ENCODE data around the gene SDCCAG8.
A peak's percentile ranks its signal among the peaks of the same experiment; 100 is the strongest.

The SDCCAG8 gene

DNA sequence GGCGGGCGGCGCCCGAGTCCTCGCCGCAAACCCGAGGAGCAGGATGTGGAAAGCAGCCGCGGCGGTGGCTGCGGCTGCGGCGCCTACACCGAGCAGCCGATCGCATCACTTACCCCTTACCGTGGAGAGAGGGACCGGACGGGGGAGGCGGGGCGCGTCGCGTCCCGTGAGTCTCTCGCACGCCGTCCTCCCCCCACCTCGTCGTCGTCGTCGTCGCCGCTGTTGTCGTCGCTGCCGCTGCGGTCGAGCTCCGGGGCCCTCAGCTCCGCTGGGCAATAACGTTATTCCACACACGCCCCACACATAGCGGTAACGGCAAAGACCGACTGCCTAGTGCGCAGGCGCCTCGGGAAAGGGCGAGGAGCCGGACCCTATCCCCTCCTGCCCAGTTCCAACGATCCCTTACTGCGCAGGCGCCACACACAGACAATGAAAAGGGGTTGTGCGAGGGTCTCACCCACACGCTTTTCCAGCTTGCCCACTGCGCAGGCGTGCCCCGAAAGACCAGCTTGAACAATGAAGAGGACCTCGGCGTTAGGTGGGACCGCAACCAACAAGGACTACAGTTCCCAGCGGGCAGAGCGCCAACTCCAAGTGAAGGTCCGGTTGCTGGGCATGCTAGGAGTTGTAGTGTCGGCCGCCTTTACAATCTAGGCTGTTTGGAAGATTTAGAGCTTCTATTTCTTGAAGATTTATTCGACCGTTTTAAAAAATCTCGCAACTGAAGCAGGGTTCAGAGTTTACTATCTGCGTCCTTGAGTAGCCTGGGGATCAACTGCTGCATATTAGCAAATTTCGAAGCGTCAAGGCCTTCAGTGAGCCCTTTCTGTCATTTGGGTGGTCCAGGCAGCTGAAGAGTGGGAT, 682 bp upstream of the SDCCAG8 start, which contains the start of gene CEP170:
Gene CEP170 (minus strand): TSS at position 355 of the 864 bp plus-strand sequence. CDS start 30,001 bp downstream, outside the sequence.
- DNase-seq: peak; percentile 99

- DNase-seq: no peak
Measured at GRCh38 chr1:243256590-243256989, 749 bp downstream of the SDCCAG8 start.

DNA sequence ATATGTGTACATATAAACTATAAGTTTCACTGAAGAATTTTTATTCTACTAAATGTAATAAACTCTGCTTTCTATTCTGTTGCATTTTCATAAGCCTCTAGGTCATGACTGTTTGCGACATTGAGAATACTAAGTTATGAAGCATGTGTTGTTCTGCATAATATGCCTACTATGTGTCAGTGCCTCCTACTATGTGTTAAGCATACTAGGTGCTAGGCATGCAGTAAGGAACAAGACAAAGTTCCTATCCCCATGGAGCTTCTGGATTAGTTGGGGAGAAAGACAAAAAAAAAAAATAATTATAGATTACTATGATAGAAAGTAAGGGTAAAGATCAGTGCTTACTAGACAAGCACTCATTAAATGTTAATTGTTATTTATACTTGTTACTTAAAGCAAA, 1.3 kb downstream of the SDCCAG8 start:
- no peak for DNase-seq

DNA sequence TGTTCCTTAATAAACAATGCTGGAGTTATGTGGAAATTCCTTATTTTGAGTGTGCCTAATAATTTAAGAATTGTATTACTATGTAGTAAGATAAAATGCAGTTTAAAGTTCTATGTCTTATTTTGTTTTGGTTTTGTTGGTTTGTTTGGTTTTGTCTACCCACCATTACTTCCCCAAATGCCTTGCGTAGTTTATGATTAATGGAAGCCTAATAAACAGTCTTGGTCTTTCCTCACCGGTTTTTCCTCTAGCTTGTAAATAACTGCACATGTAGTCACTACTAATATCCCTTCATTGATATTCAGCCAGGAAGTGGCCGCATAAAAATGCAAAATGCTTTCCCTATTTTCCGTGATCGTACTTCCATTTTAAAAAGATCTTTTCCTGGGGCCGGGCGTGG, 2.9 kb downstream of the SDCCAG8 start:
- DNase-seq: no peak

GRCh38 chr1:243260221-243260880, 4.5 kb downstream of the SDCCAG8 start:
- no peak for DNase-seq

DNA sequence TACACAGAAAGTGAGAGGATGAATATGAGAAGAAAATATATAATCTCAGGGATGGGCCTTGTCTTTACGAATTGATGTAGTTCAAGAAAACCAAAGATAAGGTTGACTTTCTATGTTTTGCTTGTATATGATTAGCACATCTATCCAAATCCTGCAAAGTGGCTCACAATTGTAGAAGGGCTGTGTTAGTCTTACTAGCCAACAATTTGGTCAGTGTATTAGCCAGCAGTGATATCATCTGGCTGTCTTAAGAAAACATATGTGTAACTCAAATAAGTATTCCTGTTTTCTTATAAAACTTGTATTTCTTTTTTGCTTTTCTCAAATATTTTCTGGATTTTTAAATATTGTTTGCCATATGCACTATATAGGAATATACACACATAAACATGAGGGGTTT, 5.5 kb downstream of the SDCCAG8 start:
- no peak for DNase-seq

DNA sequence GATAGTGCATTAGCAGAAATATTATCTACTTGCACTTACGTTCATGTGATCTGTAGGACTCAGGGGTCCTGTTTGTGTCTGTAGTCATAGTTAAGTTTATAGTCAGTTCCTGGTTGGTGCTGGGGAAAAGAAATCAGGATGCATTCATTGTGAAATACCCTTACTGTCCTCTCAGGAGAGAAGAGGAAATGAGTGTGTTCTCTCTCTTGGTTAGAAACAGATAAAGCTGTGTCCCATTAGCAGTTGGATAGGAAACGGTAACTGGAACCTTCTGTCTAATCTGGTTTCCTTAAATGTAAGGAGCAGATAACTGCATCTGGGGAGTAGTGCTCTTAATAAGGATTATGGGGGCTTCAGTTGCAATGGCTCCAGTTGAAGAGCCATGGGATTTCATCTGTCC, 8.9 kb downstream of the SDCCAG8 start:
- no peak for DNase-seq

- DNase-seq: no peak
Measured at GRCh38 chr1:243266231-243266630, 10.4 kb downstream of the SDCCAG8 start.

GRCh38 chr1:243267471-243267880, 11.6 kb downstream of the SDCCAG8 start:
- DNase-seq: no peak

DNA sequence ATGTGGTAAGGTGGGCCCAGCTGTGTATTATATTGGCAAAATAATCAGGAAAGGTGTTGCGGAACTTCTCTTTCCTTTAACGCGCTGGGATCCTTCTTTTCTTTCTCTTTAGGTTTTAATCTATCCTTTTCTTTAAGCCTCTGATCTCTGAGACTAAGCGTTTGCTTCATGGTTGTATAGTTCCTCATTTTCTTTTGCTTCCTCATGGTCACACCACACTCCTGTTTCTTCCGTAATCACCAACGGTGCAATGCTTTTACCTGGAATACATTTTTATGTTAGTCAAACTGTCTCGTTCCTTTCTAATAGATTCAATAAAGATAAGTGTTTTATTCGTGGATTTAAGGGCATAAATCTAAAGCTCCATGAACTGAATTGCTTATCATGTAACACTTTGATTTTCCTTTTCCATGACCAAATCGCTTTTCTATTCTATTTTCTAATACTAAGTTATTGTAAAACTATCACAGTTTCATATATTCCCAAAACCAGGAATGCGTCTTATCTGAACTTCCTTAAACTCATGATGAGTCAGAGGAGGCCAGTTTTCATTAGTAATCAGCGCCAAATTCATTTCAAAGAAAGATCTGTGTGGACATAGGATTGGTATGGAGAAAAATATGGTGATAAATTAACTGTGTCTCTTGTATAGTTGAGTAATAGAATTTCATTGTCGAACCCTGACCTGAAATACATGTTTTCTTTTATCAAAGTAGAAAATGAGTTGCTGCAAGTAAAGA, 12.2 kb downstream of the SDCCAG8 start:
- DNase-seq: no peak

DNA sequence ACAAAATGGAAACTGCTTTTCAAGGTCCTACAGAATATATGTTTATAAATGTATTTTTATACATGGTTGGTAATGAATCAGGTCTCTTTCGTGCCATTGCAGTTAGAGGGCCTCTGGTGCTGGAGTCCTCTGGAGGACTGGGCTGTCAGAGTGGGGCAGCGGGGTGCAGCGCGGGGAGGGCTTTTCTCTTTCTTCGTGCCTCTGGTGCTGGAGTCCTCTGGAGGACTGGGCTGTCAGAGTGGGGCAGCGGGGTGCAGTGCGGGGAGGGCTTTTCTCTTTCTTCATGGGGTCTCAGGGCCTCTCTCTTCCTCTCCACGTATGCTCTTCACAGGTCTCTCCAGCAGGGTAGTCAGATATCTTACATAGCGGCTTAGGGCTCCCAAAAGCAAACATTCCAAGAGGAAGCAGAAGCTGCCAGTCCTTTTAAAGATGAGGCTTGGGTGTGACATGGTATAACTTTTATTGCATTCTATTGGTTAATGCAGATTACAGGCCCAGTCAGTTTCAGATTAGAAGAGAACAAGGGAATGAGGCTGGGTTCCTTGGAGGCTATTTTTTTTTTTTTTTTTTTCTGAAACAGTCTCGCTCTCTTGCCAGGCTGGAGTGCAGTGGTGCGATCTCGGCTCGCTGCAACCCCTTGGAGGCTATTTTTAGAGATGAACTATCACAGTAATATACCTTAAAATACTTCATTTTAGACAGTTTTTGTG, 13.1 kb downstream of the SDCCAG8 start:
- no peak for DNase-seq

- DNase-seq: no peak
Measured at GRCh38 chr1:243269461-243269801, 13.6 kb downstream of the SDCCAG8 start.

DNA sequence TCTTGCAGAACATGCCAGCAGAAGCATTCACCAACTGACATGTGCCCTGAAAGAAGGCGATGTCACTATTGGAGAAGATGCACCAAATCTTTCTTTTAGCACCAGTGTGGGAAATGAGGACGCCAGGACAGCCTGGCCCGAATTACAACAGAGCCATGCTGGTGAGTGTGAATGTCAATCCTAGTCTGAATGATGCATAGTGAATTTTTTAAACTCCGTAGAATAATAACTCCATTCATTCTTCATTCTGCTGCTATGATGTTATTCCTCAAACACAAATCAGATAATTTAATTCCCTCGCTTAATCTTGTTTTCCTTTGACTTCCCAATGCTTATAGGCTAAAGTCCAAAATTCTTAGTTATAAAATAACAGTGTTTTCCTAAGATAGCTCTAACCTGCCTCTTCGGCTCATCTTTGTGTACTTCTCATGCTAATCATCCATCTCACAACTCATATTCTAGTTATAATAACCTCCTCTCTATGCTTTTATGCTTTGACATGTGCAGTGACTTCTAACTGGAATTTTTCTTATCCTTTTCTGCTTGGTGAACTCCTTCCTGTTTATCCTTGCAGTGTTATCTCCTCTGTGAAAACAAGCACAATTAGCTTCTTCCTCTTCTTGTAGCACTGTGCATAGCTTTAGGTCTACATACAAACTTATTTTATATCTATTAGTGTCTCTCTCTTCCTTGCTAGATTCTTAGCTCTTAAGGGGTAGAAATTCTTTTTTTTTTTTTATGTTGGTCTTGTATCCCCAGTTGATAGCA, 14.4 kb downstream of the SDCCAG8 start:
- no peak for DNase-seq

DNA sequence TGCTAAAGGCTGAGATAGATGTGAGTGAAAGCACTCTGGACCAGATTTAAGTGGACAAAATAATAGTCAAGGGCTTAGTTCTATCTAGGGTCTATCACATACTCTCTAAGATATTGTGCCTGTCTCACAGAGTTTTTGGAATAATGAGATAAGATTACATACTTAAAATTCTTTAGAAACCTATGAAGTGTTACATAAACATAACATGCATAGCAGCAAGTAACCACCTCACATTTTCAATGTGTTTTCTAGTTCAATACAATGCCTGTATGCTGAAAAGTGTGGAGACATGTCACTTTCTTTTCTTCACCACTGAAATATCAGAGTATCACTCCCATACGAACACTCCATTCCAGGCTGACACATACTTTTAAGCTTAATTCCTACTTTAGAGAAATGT, 16.2 kb downstream of the SDCCAG8 start:
- DNase-seq: no peak

DNA sequence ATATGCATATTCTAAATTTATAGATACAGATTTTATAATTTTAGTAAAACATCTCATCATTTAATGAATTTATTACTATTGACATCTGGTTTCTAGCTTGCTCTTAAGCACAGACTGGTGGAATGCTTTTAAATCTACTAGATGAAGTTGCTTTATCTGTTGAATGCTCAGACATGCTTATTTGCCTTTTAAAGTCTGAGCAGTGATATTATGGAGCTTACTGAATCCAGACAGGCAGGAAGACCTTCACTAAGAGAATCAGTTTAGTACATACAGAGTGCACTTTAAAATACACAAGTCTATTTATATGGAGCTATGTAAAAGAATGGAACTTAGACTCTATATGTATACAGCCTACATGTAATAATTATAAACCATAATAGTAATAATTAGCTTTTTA, 16.6 kb downstream of the SDCCAG8 start:
- DNase-seq: no peak

- DNase-seq: no peak
Measured at GRCh38 chr1:243273506-243273905, 17.7 kb downstream of the SDCCAG8 start.

DNA sequence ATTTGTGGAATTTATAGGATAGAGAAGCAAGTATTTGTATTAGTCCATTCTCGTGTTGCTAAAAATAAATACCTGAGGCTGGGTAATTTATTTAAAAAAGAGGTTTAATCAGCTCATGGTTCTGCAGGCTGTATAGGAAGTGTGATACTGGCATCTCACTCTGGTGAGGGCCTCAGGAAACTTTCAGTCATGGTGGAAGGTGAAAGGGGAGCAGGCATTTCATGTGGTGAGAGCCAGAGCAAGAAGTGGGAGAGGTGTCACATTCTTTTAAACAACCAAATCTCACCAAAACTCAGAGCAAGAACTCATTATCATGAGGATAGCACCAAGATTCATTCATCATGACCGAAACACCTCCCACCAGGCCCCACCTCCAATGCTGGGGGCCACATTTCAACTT, 18.1 kb downstream of the SDCCAG8 start:
- DNase-seq: no peak

- DNase-seq: no peak
Measured at GRCh38 chr1:243275316-243275715, 19.5 kb downstream of the SDCCAG8 start.

- DNase-seq: no peak
Measured at GRCh38 chr1:243280571-243281129, 24.8 kb downstream of the SDCCAG8 start.

GRCh38 chr1:243281672-243282071, 25.8 kb downstream of the SDCCAG8 start:
- DNase-seq: no peak

- DNase-seq: no peak
Measured at GRCh38 chr1:243286409-243287122, 30.7 kb downstream of the SDCCAG8 start.
